ENCODE data around the gene GRAMD4.

DNA sequence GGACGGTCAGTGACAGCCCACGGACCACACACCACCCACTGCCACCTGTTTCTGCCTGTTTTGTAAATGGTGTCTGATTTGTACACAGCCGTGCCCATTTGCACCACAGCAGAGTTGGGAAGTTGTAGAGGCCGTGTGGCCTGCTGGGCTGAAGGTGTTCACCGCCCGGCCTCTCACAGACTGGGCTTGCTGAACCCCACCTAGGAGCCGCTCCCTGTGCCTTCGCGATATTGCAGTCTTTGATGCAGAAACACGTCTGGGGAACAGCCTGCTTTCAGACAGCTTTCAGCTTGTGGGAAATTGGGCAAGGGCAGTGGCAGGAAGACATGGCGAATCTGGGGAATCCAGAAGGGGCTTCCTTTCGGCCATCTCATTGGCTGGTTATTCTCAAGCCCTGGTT lies 9.8 kb upstream of the GRAMD4 start:
- TF ChIP-seq, protein P1, sequence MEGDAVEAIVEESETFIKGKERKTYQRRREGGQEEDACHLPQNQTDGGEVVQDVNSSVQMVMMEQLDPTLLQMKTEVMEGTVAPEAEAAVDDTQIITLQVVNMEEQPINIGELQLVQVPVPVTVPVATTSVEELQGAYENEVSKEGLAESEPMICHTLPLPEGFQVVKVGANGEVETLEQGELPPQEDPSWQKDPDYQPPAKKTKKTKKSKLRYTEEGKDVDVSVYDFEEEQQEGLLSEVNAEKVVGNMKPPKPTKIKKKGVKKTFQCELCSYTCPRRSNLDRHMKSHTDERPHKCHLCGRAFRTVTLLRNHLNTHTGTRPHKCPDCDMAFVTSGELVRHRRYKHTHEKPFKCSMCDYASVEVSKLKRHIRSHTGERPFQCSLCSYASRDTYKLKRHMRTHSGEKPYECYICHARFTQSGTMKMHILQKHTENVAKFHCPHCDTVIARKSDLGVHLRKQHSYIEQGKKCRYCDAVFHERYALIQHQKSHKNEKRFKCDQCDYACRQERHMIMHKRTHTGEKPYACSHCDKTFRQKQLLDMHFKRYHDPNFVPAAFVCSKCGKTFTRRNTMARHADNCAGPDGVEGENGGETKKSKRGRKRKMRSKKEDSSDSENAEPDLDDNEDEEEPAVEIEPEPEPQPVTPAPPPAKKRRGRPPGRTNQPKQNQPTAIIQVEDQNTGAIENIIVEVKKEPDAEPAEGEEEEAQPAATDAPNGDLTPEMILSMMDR (conservative IDR thresholded peaks at IDR 0.05) = no peak
- no peak for TF ChIP-seq EZH2 (IDR thresholded peaks at IDR 0.05; ENCODE audit: low read depth)
